Measurements from ENCODE around the gene USP13. TPM values are rescaled to one million over a fixed set of nuclear protein-coding genes. Genes with fewer than 3 reads are reported as not detected.

USP13 gene
- polyA plus RNA-seq, 3 donors = 0.31 to 1.6 (median 1.2) TPM

GRCh38 chr3:179828738-179829137, 175.9 kb downstream of the USP13 start:
- H2AFZ ChIP-seq (ENCODE audit: insufficient read depth, low read depth, low read length, poor library complexity, severe bottlenecking) = no peak overlapping the region
- H3K27me3 Mint-ChIP-seq (ENCODE audit: low read depth in 3 of 3) = peaks cover 5 to 6% (median 6%) of the 10 kb centered on the region in 3 donors
- H3K4me3 Mint-ChIP-seq = no peak overlapping the region
- H3K27me3 ChIP-seq (ENCODE audit: control insufficient read depth in 2 of 2, insufficient read depth in 2 of 2, low read length in 2 of 2) = no peaks in the 10 kb centered on the region
- H3K9me3 ChIP-seq (replicated peaks in 1 of 2; ENCODE audit: control insufficient read depth in 1 of 2, insufficient read depth in 1 of 2, low read length in 2 of 2) = no peaks in the 10 kb centered on the region
- DNase-seq = no peak
- no CpG with 5 or more reads among the region's 2 CpGs for WGBS (ENCODE audit: insufficient coverage)
- no peaks in the 10 kb centered on the region for H3K36me3 ChIP-seq (replicated peaks in 1 of 2; ENCODE audit: control insufficient read depth in 1 of 2, insufficient read depth in 2 of 2, low read length in 2 of 2)
- intact Hi-C loops (cut with micrococcal nuclease) = no loop called here
- H3K4me2 ChIP-seq (replicated peaks; ENCODE audit: extremely low read depth, low read length, poor library complexity, severe bottlenecking) = no peak overlapping the region
- H3K9me3 Mint-ChIP-seq = peaks cover 0 to 1% (median 0%) of the 10 kb centered on the region in 7 donors
- TF ChIP-seq CTCF (IDR thresholded peaks at IDR 0.05) = no peak
- no peaks in the 10 kb centered on the region for H3K79me2 ChIP-seq (ENCODE audit: insufficient read depth, low read length)
- no peaks in the 10 kb centered on the region for H3K4me1 Mint-ChIP-seq
- H3K9ac ChIP-seq (ENCODE audit: insufficient read depth, low read length, poor library complexity, severe bottlenecking) = no peak overlapping the region
- no peak overlapping the region for H3K27ac Mint-ChIP-seq
- no peaks in the 10 kb centered on the region for H3K4me1 ChIP-seq (ENCODE audit: control insufficient read depth in 1 of 2, insufficient read depth in 2 of 2, low read length in 2 of 2)
- no peak overlapping the region for H3K27ac ChIP-seq (ENCODE audit: low read depth in 1 of 2, low read length in 2 of 2)
- H4K20me1 ChIP-seq (ENCODE audit: insufficient read depth, low read length) = no peaks in the 10 kb centered on the region
- H3K36me3 Mint-ChIP-seq = no peaks in the 10 kb centered on the region
- H3K4me3 ChIP-seq (replicated peaks in 1 of 3; ENCODE audit: low read depth in 2 of 3, low read length in 3 of 3) = no peak overlapping the region

- Mint-ChIP-seq H3K4me1 (no peaks in the 10 kb centered on the region), H3K27me3 (ENCODE audit: low read depth in 3 of 3) (peaks cover 5 to 7% (median 6%) of the 10 kb centered on the region in 3 donors), H3K36me3 (no peaks in the 10 kb centered on the region), H3K27ac (no peak overlapping the region), H3K4me3 (no peak overlapping the region), H3K9me3 (peaks cover 0 to 1% (median 0%) of the 10 kb centered on the region in 7 donors)
- WGBS (ENCODE audit: insufficient coverage) = no CpG with 5 or more reads among the region's 5 CpGs
- Histone ChIP-seq H3K4me2 (replicated peaks; ENCODE audit: extremely low read depth, low read length, poor library complexity, severe bottlenecking) (no peak overlapping the region), H3K9ac (ENCODE audit: insufficient read depth, low read length, poor library complexity, severe bottlenecking) (no peak overlapping the region), H3K27ac (ENCODE audit: low read depth in 1 of 2, low read length in 2 of 2) (no peak overlapping the region), H3K4me1 (ENCODE audit: control insufficient read depth in 1 of 2, insufficient read depth in 2 of 2, low read length in 2 of 2) (no peaks in the 10 kb centered on the region), H3K36me3 (replicated peaks in 1 of 2; ENCODE audit: control insufficient read depth in 1 of 2, insufficient read depth in 2 of 2, low read length in 2 of 2) (no peaks in the 10 kb centered on the region), H3K27me3 (ENCODE audit: control insufficient read depth in 2 of 2, insufficient read depth in 2 of 2, low read length in 2 of 2) (no peaks in the 10 kb centered on the region), H2AFZ (ENCODE audit: insufficient read depth, low read depth, low read length, poor library complexity, severe bottlenecking) (no peak overlapping the region), H3K79me2 (ENCODE audit: insufficient read depth, low read length) (no peaks in the 10 kb centered on the region), H3K9me3 (replicated peaks in 1 of 2; ENCODE audit: control insufficient read depth in 1 of 2, insufficient read depth in 1 of 2, low read length in 2 of 2) (no peaks in the 10 kb centered on the region), H4K20me1 (ENCODE audit: insufficient read depth, low read length) (no peaks in the 10 kb centered on the region), H3K4me3 (replicated peaks in 1 of 3; ENCODE audit: low read depth in 2 of 3, low read length in 3 of 3) (no peak overlapping the region)
- intact Hi-C loops (cut with micrococcal nuclease) = no loop called here
- TF ChIP-seq CTCF (IDR thresholded peaks at IDR 0.05) = no peak
- no peak for DNase-seq
These were observed 176.6 kb downstream of the USP13 start for GRCh38 chr3:179829401-179829800.
